ENCODE measurements around the gene CXCL17. TPM values are rescaled to one million over a fixed set of nuclear protein-coding genes. Genes with fewer than 3 reads are reported as not detected.
A peak's percentile ranks its signal among the peaks of the same experiment; 100 is the strongest.
"Not testable (repeated sequence)": the region's sequence is repeated elsewhere in the genome, so short reads cannot be mapped to it uniquely, and the experiment has no call there.

The CXCL17 gene
- total and polyA plus RNA-seq, 7 donors, result 0.90 to 1.2 TPM; not detected in 5

GRCh38 chr19:42465827-42466280 is 23.1 kb upstream of the CXCL17 start:
- no peaks in the 10 kb centered on the region for H3K27me3 ChIP-seq
- intact Hi-C loops (cut with DNase I), result no loop called here
- H3K4me3 ChIP-seq, result no peak overlapping the region
- TF ChIP-seq POLR2A (IDR thresholded peaks at IDR 0.05) (no peak), POLR2AphosphoS5 (IDR thresholded peaks at IDR 0.05) (no peak), CTCF (IDR thresholded peaks at IDR 0.05) (no peak), EP300 (IDR thresholded peaks at IDR 0.05) (no peak)
- WGBS, 2 donors, result 64 to 91% methylated on average over 5 of the region's 5 CpGs
- no peaks in the 10 kb centered on the region for H3K36me3 ChIP-seq
- H3K4me1 ChIP-seq, result no peaks in the 10 kb centered on the region
- DNase-seq, result no peak
- H3K9me3 ChIP-seq, result no peaks in the 10 kb centered on the region
- no peak overlapping the region for H3K27ac ChIP-seq

GRCh38 chr19:42461700-42462324 is 19.1 kb upstream of the CXCL17 start:
- H3K4me3 ChIP-seq, result no peak overlapping the region
- intact Hi-C loops (cut with DNase I), result no loop called here
- no peak for TF ChIP-seq POLR2A (IDR thresholded peaks at IDR 0.05)
- TF ChIP-seq POLR2AphosphoS5 (IDR thresholded peaks at IDR 0.05), result no peak
- TF ChIP-seq CTCF (IDR thresholded peaks at IDR 0.05), result no peak
- no peak for TF ChIP-seq EP300 (IDR thresholded peaks at IDR 0.05)
- no peaks in the 10 kb centered on the region for H3K27me3 ChIP-seq
- no peaks in the 10 kb centered on the region for H3K36me3 ChIP-seq
- H3K9me3 ChIP-seq, result no peaks in the 10 kb centered on the region
- 26 to 63% methylated on average over 4 of the region's 4 CpGs for WGBS, 2 donors
- H3K27ac ChIP-seq, result peak overlapping the region in 1 of 4 donors; percentile 19
- no peaks in the 10 kb centered on the region for H3K4me1 ChIP-seq
- no peak for DNase-seq

GRCh38 chr19:42461231-42461630 is 18.5 kb upstream of the CXCL17 start:
- H3K27me3 ChIP-seq; H3K9me3 ChIP-seq; intact Hi-C loops (cut with DNase I); H3K36me3 ChIP-seq; H3K4me3 ChIP-seq; H3K4me1 ChIP-seq; DNase-seq: not testable (repeated sequence)
- peak overlapping the region in 1 of 4 donors; percentile 27 for H3K27ac ChIP-seq
- WGBS, 2 donors, result 87% methylated on average over 8 of the region's 8 CpGs

- intact Hi-C loops (cut with DNase I), result no loop called here
- Histone ChIP-seq H3K9me3 (no peaks in the 10 kb centered on the region), H3K36me3 (no peaks in the 10 kb centered on the region), H3K27me3 (no peaks in the 10 kb centered on the region), H3K4me3 (no peak overlapping the region), H3K4me1 (no peaks in the 10 kb centered on the region), H3K27ac (no peak overlapping the region)
- no peak for DNase-seq
- 85 to 91% methylated on average over 2 of the region's 2 CpGs for WGBS, 2 donors
- TF ChIP-seq EP300 (IDR thresholded peaks at IDR 0.05) (no peak), CTCF (IDR thresholded peaks at IDR 0.05) (no peak), POLR2A (IDR thresholded peaks at IDR 0.05) (no peak), POLR2AphosphoS5 (IDR thresholded peaks at IDR 0.05) (no peak)
Measured at GRCh38 chr19:42459926-42460325, 17.2 kb upstream of the CXCL17 start.

GRCh38 chr19:42455621-42456081 is 12.9 kb upstream of the CXCL17 start:
- DNase-seq, result no peak
- no peak for TF ChIP-seq EP300 (IDR thresholded peaks at IDR 0.05)
- no peak for TF ChIP-seq CTCF (IDR thresholded peaks at IDR 0.05)
- no peak for TF ChIP-seq POLR2AphosphoS5 (IDR thresholded peaks at IDR 0.05)
- no peak for TF ChIP-seq POLR2A (IDR thresholded peaks at IDR 0.05)
- Histone ChIP-seq H3K4me3 (no peak overlapping the region), H3K27ac (no peak overlapping the region), H3K4me1 (no peaks in the 10 kb centered on the region), H3K9me3 (no peaks in the 10 kb centered on the region), H3K27me3 (no peaks in the 10 kb centered on the region), H3K36me3 (no peaks in the 10 kb centered on the region)
- intact Hi-C loops (cut with DNase I), result no loop called here
- WGBS, 2 donors, result 19 to 58% methylated on average over 1 of the region's 1 CpG

Measured in sigmoid colon (tissue), 7 donors.